NK-92 (cell line): Measurements from ENCODE around the gene SORCS3.

Source experiments
- DNase-seq: peaks from one replicate; lab custom pipeline; 2025; ENCODE audit not compliant: unreplicated experiment; lab: John Stamatoyannopoulos, UW

SORCS3 gene

DNA sequence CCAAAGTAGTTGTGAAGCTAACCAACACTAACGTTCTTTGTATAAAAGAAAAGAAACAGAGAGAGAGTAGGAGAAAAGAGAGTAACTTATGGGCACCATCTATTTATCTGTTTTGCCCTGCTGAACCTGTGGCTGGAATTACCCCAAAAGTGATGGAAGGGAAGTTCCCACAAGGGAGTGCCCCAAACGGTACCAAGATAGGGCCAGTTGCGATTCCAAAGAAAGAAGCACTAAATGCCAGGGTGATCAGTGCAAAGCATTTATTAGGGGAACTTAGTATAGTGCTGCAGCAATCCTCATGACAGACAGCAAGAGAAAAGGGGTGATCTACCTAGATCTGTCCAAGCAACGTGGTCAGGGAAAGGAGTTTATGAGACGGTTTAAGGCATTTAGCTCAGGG lies 190.2 kb downstream of the SORCS3 start:
- no peak for DNase-seq

DNA sequence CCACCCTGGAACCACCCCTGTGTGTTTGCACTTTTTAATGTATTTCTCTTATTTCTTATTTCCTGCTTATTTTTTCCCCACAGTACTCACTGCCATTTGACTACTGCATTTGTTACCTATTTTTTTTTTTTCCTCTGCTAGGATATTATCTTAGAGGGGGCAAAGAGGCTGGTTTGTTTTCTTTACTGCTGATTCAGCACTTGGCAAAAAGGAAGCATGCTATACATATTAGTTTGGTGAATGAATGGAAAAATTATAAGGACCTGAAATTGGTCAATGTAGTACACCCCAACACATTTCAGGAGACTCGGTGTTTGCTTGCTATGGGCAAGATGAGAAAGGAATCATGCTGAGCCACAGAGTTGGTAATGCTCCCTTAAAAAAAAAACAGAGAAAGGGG lies 193.5 kb downstream of the SORCS3 start:
- no peak for DNase-seq

DNA sequence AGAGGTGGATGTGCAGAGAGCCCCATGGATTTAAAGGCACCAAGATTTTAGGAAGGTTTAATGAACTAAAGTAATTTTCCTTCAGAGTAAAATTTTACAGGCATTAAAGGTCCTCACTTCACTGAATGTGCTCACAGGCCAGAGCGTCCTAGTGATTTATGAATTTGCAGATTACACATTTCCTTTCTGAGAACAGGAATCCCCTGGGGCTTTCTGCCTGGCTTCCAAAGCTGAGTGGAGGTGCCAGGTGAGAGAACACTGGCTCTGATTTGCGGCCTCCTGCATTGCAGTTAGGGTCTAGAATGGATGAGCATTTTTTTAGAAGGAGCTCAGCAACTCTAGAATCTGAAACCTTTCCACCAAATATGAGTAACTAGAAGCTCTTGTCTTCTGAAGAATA lies 194.3 kb downstream of the SORCS3 start:
- DNase-seq, result no peak

DNA sequence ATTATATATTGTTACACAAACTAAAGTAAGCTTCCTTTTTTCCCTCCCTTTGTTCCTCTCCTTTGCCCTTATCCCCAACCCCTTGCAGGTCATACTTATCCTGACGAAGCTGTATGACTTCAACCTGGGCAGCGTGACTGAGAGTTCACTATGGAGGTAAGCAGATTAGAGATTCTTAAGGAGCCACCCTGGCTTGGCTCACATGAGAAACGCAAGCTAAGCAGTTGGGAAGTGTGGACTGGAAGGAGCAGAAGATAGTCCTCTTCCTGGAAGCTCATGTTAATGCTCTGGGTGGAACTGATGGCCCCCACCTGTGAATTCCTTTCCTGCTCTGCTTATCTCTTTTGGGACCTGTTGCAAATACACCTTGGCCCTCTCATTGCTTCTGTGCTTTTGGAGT lies 201.6 kb downstream of the SORCS3 start:
- no peak for DNase-seq

DNA sequence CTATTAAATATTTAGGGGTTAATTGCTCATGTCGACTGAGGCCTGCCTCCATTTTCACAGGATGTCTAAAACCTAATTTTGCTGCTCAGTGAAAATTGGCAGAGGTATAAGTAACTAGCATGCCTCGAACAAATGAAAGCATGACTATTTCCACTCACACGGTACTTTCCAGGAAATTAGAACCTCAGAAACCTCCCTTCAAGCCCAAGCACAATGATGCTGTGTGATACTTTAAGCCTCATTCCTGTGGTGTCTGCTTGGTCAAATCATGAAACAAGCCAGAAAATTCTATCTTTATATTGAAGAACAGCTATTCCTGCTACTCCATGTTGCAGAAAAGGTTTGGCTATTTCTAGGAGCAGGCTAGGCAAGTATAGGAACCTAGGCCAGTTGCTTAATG lies 203.0 kb downstream of the SORCS3 start:
- DNase-seq, result no peak

DNA sequence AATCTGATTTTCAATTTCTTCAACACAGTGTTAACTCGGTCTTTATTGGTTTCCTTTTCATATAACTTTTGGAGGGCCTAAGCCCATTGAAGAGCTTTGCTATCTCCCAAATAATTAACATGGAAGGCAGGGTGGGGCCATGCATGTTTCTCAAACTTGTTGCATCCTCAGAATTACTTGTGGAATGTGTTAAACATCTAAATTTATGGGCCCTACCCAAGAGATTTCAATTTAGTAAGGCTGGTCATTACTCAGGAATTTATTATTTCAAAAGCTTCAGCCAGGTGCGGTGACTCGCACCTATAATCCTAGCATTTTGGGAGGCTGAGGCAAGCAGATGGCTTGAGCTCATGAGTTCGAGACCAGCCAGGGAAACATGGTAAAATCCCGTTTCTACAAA lies 208.9 kb downstream of the SORCS3 start:
- DNase-seq, result no peak

DNA sequence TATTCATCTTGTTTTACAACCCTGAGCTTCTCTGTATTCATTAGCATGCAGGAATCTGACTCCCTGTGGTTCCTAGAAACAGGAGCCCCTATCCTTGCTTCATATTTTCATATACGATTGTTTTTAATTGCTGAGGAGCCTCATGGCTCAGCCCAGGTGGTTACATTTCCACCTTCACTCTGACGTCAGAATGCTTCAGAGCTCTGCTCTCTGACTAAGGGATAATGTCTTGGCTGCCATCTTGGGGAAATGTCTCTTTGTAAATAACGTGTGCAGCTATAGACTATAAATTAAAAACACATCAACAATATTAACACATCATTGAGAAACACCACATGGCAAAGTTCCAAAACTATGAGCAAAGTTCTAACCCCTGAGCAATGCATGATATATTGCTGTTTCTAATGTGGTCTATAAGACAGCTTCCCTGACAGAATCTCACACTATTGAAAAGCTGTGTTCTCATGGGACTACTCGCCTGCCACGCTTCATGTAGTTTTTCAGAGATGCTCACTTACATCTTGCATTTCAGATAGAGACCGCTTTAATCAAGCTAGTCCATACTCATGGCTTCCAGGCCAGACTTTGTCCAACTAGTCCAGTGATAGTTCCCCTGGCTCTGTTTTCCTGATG lies 227.0 kb downstream of the SORCS3 start:
- DNase-seq, result no peak

DNA sequence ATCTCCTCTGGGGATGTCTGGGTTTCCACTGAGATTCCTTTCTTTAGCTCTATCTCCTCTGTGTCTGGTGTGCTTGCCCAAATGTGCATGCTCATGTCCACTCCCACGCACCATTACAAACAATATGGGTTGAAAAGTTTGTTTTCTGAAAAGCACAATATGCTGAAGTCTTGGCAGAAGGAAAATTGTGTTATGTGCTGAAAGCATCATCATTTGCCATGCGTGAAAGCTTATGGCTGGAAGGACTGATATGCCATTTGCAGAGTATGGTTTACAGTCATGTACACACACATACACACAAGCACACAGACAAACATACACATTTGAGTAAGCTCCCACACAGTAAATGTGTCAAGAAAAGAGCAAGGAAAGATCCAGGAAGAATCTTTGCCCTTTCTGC lies 231.6 kb downstream of the SORCS3 start:
- no peak for DNase-seq

DNA sequence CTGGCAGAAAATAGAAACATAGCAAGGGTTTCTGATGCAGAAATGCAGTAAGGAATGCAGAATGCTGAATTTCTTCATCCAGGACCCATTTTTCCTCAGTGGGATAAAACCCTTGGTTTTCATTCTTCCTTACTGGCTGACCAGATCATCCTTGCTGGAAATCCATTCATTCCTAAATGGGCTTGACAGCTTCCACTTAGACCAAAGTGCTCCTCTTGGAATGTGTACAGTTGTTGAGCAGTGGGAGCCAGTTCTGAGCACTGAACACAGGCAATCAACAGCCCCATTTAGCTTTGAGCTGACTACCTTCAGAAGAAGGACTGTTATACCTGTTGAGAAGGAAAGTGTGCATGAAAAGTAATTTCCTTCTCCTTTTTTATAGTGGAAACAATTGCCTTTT lies 232.1 kb downstream of the SORCS3 start:
- no peak for DNase-seq

DNA sequence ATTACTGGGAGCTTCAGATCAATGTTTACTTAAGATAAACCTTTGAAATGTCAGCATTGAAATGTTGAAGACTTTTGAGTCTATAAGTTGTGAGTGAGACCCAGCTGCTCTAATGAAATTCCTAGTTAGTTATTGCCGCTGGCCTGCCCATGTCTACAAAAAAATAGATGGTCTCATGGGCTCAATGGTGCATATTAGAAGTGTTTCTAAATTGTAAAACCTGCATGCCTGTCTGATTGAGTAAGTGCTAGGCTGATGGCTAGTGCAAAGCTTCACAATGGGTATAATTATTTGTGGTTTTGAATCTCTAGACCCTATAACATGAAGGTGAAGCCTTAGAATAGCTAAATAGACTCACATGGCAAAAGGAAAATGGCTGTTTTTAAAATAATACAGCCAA lies 234.5 kb downstream of the SORCS3 start:
- no peak for DNase-seq

DNA sequence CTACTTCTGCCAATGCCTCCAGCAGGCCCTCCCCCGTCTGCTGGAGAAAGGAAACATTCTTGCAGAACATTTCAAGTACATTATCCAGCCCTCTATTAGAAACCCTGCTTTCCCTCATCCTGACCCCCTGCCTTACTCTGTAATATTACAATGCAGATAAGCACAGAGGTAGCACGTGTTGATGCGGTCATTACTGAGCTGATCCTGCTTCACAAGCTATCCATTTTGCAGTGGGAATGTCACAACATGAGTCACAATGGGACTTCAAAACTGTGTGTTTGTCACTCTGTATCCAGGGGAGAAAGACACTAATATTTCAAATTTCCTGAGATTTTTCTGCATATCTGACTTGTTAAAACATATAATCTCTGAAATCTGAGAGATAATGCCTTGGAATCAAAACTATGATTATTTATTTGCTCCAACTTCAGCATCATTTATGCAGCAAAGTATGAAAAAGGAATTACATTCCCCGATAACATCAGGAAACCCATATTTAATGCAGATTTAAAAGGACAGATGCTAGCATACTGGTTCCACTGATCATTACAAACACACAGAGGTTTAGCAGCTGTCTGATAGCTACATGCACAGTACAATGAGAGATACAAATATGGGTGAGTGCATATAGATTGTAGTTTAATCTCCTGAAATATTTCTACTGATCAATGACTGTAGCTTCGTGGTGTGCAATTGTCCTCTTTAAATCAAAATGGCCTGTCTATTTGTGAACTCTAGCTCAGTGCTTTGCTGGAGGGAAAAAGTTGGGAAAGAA lies 239.7 kb downstream of the SORCS3 start:
- no peak for DNase-seq

DNA sequence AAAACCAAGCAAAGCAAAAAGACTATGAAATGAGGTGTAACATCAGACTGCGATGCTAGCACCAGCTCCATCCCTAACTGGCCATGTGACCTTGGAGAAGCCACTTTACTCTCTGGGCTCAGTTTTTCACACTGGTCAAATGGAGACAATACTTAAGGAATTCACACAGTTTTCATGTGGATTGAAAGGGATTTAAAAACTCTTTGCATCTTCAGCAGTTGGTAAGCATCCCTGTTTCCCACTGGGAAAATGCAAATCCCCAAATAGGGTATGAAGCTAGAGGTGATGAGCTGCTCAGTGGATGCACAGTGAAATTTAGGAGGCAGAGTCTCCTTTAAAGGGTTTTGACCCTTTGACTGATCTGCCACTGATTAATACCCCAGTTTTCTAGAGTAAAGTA lies 240.7 kb downstream of the SORCS3 start:
- DNase-seq, result no peak

DNA sequence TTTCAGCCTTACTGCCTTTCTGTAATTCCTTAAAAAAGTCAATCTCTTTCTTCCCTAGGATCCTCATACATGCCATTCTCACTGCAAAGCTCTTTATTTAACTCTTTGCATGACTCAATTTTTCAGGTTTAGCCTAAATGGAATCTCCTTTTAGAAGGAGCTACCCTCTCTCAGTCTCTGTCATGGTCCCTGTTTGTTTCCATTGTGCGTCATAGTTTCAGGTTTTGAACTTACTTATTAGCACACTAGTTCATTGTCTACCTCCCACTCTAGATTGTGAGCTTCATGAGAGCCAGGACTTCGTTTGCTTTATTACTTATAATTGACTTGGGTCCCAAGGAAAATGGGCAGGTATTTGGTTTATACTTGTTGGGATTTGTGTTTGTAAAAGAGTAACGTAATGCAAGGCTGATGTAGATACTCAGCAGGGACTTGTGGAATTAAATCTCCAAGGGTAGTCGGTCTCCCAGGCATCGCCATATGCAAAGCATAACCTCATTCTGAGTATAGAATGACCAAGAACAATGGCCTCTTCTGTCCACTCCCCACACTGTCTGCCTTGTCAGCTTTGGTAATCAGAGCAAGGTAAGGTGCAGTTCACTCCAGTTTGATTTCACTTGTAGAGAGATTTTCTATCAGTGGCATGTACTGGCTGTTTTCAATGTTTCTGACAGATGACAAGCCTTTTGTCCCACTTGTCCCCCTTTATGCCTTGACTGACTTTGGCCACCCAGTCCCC lies 252.0 kb downstream of the SORCS3 start:
- DNase-seq, result no peak

DNA sequence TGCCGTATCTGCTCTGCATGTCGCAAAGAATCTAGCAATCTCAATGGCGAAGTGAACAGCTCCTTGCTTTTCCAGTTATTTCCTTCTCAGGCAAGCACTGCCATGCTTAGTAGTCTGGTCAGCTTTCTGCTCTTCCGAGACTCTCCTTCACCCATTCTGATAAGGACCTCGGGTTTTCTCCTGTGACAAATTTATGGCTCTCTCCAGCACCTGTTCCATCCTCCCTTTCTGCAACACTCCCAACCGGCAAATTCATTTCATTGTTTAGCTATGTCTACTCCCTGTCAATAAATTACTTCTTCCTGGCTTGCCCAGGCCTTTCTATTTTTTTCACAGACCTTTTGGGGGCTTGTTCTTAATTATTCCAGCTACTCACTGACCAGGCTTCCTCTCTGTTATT lies 252.6 kb downstream of the SORCS3 start:
- no peak for DNase-seq

DNA sequence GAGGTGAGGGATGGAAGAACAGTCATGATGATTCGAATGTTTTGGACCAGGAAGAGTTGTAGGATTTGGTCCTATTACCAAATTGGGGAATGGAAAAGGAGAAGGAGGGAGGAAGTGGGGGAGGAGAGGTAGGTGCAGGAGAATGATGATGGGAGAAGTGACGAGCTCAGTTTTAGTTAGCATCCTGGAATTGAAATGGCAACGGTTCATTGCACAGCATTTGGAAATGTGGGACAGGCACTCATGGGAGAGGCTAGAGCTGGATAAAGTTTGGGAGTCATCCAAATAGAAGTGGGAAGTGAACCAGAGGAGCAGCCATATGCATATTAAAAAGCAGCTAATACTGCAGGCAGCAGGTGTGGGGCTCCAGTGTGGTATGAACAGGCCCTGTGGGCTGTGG lies 253.6 kb downstream of the SORCS3 start:
- no peak for DNase-seq

DNA sequence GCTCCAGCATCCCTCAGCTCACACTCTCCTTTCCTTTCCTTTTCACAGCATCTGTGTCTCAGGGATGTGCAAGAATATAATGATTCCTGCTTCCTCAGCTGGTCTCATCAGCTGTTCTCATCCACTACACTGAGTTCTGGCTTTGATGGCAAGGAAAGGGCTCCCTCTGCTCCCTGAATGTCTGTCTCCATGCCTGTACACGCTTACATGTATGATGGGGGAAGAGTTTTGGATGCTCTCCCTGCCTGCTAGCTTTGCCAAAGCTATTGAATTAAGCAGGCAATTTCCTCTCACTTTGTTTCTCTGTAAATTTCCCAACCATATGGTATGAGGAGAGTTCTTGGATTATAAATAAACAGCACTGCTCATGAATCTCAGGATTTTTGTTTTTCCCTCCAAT lies 254.5 kb downstream of the SORCS3 start:
- no peak for DNase-seq

DNA sequence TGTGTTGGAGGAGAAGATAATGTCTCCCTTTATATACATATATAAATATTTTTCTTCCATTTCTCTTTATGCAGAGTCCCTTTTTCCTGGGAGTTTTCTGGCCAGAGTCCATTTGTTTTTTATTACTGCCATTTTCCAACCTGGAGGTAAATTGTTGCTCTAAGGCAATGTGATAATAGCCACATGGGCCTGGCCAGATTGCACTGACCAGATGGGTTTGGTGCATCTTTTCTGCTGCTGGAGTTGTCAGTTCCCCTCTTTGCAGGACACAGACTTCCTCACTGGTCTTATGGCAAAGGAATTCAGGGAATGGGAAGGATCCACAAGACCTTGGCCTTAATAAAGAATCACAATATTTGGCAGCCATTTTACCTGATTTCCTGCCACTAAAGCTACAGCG lies 254.9 kb downstream of the SORCS3 start:
- DNase-seq, result no peak

DNA sequence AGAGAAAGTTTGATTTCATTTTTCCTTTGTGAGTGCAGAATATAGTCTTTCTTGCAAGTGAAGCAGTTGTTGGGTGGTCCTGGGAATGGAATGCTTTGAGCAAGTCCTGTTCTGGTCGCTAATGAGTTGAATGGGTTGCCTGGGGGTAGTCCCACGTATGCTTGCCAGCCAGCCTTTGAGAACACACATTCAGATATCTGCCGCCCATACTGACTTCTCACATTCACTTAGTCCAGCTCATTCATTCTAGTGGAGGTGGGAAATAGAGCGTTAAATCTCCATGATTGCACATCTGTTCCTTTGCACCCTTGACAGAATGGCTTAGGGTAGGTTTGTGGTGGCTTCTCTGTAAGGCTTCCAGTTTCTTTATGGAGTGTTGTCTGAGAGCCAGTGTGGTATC lies 256.6 kb downstream of the SORCS3 start:
- no peak for DNase-seq

DNA sequence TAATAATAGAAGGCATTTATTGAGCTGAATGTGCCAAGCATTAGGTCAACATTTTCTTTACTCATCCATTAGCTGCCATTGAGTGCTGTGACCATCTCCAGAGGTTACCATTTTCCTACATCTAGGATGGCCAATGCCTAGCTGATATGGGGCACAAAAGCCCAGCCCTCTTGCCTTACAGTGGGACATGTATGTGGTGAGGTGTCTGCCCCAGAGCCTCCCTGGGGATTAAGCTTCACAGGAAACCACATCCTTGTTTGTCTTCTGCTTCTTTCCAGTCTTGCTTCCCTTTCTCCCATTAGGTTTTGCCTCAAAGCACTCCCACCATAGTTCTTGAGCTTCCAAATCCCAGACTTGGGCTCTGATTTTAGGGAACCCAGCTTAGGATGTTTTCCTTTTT lies 258.7 kb downstream of the SORCS3 start:
- no peak for DNase-seq

DNA sequence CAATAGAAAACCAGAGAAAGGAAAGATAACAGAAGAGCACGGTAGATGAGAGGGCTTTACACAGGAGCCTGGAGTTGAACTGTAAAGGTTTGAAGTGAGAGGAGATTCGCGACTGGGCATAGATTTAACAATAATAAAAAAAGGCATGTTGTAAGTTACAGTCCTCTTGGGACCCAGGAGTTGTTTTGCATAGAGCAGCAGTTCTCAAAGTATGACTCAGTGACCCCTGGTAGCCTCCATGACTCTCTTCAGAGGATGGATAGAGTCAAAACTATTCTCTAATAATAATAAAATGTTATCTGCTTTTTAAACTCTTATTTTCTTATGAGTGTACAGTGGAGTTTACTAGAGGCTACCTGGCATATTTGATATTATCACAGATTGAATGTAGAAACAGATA lies 262.3 kb downstream of the SORCS3 start:
- DNase-seq, result no peak

DNA sequence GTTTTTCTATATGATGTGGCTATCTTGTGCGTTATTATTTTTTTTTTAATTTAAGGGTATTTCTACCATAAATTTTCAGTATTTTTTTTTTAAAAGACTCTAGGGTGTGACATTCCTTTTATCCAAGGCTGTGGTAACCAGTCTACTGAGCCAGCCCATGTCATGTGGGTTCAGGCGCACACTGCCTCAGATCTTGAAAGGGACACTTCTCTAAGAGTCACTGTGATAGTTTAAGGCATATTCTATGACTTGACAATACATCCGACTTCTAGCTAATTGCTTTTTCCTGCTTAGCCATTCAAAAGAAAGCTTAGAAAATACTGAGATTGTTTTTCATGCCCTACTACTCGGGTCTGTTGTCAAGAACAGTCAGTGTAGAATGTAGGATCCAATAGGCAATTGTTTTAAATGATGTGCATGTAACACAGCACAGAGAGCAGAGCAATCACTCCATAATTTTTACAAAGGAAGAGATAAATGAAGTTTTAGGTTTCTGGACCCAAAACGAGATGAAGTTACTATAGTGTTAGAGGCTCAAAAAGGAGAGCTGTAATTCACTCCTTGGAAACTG lies 263.7 kb downstream of the SORCS3 start:
- no peak for DNase-seq

DNA sequence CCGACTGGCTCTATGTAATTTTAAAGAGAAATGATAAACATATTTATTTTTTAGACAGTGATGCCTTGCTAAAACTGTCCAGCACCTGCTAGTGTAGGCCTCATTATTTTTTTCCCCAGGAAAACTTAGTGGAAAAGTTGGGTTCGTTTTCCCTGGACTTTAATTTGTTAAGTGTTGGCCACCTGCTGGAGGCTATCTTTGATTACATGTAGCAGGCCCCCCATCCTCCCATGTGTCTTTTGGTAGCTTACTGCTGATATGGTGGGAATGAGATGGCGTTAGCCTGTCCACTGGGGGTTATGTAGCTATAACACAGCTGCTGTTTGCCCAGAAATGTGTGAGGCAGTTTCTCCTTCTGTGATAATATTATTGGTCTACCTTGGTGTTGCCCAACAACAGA lies 265.0 kb downstream of the SORCS3 start:
- no peak for DNase-seq
